ENCODE measurements around the gene BASP1.
A peak's percentile ranks its signal among the peaks of the same experiment; 100 is the strongest.
"Not testable (repeated sequence)": the region's sequence is repeated elsewhere in the genome, so short reads cannot be mapped to it uniquely, and the experiment has no call there.

Gene BASP1

GRCh38 chr5:17307440-17307839 lies 90.0 kb downstream of the BASP1 start:
- H3K4me1 ChIP-seq (ENCODE audit: control insufficient read depth, insufficient read depth, low read length), result peaks cover 26% of the 10 kb centered on the region
- CTCF ChIA-PET, result interaction anchor here (1.5 kb wide), 1 partner anchor 63 kb away, joined by 9 read pairs; no protein-coding TSS in a partner anchor
- TF ChIP-seq ZNF580 (tag by site-specific recombination; IDR thresholded peaks at IDR 0.05) (peak; percentile 91), ZNF146 (tag by site-specific recombination; IDR thresholded peaks at IDR 0.05) (peak; percentile 99), KLF9 (tag by site-specific recombination; IDR thresholded peaks at IDR 0.05; ENCODE audit: low read depth) (0 out of 2 replicates have a peak, but pooled peaks have one; percentile 11)
- H3K36me3 ChIP-seq (ENCODE audit: control insufficient read depth in 2 of 2, insufficient read depth in 1 of 2, low read length in 2 of 2); POLR2A ChIA-PET; H3K9me3 ChIP-seq (ENCODE audit: control insufficient read depth, insufficient read depth, low read depth, low read length); H3K4me3 ChIP-seq (ENCODE audit: low read depth, low read length); H3K27ac ChIP-seq (ENCODE audit: extremely low read depth, low read depth, low read length): not testable (repeated sequence)

- no peaks in the 10 kb centered on the region for H3K36me3 ChIP-seq (ENCODE audit: control insufficient read depth in 2 of 2, insufficient read depth in 1 of 2, low read length in 2 of 2)
- ChIA-PET POLR2A (no interaction called here), CTCF (interaction anchor here (0.6 kb wide), 1 partner anchor 73 kb away, joined by 5 read pairs; no protein-coding TSS in a partner anchor)
- H3K4me1 ChIP-seq (ENCODE audit: control insufficient read depth, insufficient read depth, low read length), result peaks cover 25% of the 10 kb centered on the region
- no peaks in the 10 kb centered on the region for H3K9me3 ChIP-seq (ENCODE audit: control insufficient read depth, insufficient read depth, low read depth, low read length)
- TF ChIP-seq ZNF280D (tag by site-specific recombination; IDR thresholded peaks at IDR 0.05), result no peak
- TF ChIP-seq ZNF366 (tag by site-specific recombination; conservative IDR thresholded peaks at IDR 0.05), result peak; percentile 92
- TF ChIP-seq HOXD13 (CRISPR knock-in tag; IDR thresholded peaks at IDR 0.05; ENCODE audit: borderline replicate concordance), result no peak
- TF ChIP-seq ZNF114 (tag by site-specific recombination; IDR thresholded peaks at IDR 0.05), result no peak
- peak; percentile 81 for TF ChIP-seq ZNF596 (tag by site-specific recombination; IDR thresholded peaks at IDR 0.05)
- no peak for TF ChIP-seq ZNF2 (tag by site-specific recombination; IDR thresholded peaks at IDR 0.05)
- TF ChIP-seq ZNF174 (tag by site-specific recombination; IDR thresholded peaks at IDR 0.05), result no peak
- H3K4me3 ChIP-seq (ENCODE audit: low read depth, low read length), result no peak overlapping the region
- no peak overlapping the region for H3K27ac ChIP-seq (ENCODE audit: extremely low read depth, low read depth, low read length)
These were observed 91.1 kb downstream of the BASP1 start for GRCh38 chr5:17308326-17309065.

GRCh38 chr5:17309462-17309861 lies 92.0 kb downstream of the BASP1 start:
- CTCF ChIA-PET, result interaction anchor here (0.6 to 1.3 kb wide), 3 partner anchors 63 to 169 kb away, joined by 3 to 5 read pairs (median 4); no protein-coding TSS in a partner anchor
- no peak overlapping the region for H3K27ac ChIP-seq (ENCODE audit: extremely low read depth, low read depth, low read length)
- POLR2A ChIA-PET, result no interaction called here
- no peaks in the 10 kb centered on the region for H3K9me3 ChIP-seq (ENCODE audit: control insufficient read depth, insufficient read depth, low read depth, low read length)
- TF ChIP-seq KLF7 (tag by site-specific recombination; IDR thresholded peaks at IDR 0.05; ENCODE audit: borderline replicate concordance) (no peak), ZNF10 (tag by site-specific recombination; IDR thresholded peaks at IDR 0.05) (0 out of 2 replicates have a peak, but pooled peaks have one; percentile 29), ZNF449 (tag by site-specific recombination; IDR thresholded peaks at IDR 0.05) (no peak), ZBTB1 (tag by site-specific recombination; IDR thresholded peaks at IDR 0.05) (no peak), CTCF (tag by site-specific recombination; IDR thresholded peaks at IDR 0.05) (no peak), KLF8 (tag by site-specific recombination; IDR thresholded peaks at IDR 0.05) (no peak), PRDM4 (tag by site-specific recombination; IDR thresholded peaks at IDR 0.05) (no peak), ZFP69B (tag by site-specific recombination; IDR thresholded peaks at IDR 0.05) (no peak)
- H3K36me3 ChIP-seq (ENCODE audit: control insufficient read depth in 2 of 2, insufficient read depth in 1 of 2, low read length in 2 of 2), result no peaks in the 10 kb centered on the region
- H3K4me3 ChIP-seq (ENCODE audit: low read depth, low read length), result no peak overlapping the region
- H3K4me1 ChIP-seq (ENCODE audit: control insufficient read depth, insufficient read depth, low read length), result peaks cover 21% of the 10 kb centered on the region

- CTCF ChIA-PET, result interaction anchor here (0.6 to 1.3 kb wide), 2 partner anchors 15 to 94 kb away, joined by 3 to 5 read pairs; no protein-coding TSS in a partner anchor
- peaks cover 21% of the 10 kb centered on the region for H3K4me1 ChIP-seq (ENCODE audit: control insufficient read depth, insufficient read depth, low read length)
- POLR2A ChIA-PET; H3K27ac ChIP-seq (ENCODE audit: extremely low read depth, low read depth, low read length); H3K4me3 ChIP-seq (ENCODE audit: low read depth, low read length); H3K9me3 ChIP-seq (ENCODE audit: control insufficient read depth, insufficient read depth, low read depth, low read length); H3K36me3 ChIP-seq (ENCODE audit: control insufficient read depth in 2 of 2, insufficient read depth in 1 of 2, low read length in 2 of 2): not testable (repeated sequence)
These were observed 93.1 kb downstream of the BASP1 start for GRCh38 chr5:17310502-17310901.

All from HEK293 (cell line).